GM06990 (cell line): Measurements from ENCODE around the gene SPTLC2.

Experiments
- DNase-seq: peaks from one replicate; pipeline ENCODE4 v3.0.0-alpha.2; 2011; ENCODE audit not compliant: insufficient read length; ENCODE audit errors: extremely low read depth
- H3K27me3 ChIP-seq: replicated peaks from 2 replicates; pipeline ENCODE4 v1.6.0; 2011; ENCODE audit warnings: low read length; ENCODE audit not compliant: control insufficient read depth, insufficient read depth
- H3K36me3 ChIP-seq: 2 replicates; pipeline ENCODE4 v1.5.1; 2011; ENCODE audit warnings: low read length; ENCODE audit not compliant: control insufficient read depth, insufficient read depth
- H3K4me3 ChIP-seq: replicated peaks from 2 replicates; pipeline ENCODE4 v1.5.1; 2011; ENCODE audit warnings: low read depth, mild to moderate bottlenecking, control low read depth, low read length
- CTCF ChIP-seq: IDR thresholded peaks from 2 replicates; pipeline ENCODE4 v1.5.1; 2011; ENCODE audit warnings: low read length, control low read depth, mild to moderate bottlenecking, inconsistent platforms; ENCODE audit not compliant: insufficient read depth, poor library complexity, severe bottlenecking

The SPTLC2 gene

GRCh38 chr14:77491056-77491455, 125.4 kb downstream of the SPTLC2 start:
- no peaks in the 10 kb centered on the region for H3K36me3 ChIP-seq
- no peak overlapping the region for H3K4me3 ChIP-seq
- no peaks in the 10 kb centered on the region for H3K27me3 ChIP-seq
- DNase-seq, result no peak
- TF ChIP-seq CTCF, result no peak

- Histone ChIP-seq H3K4me3 (no peak overlapping the region), H3K27me3 (no peaks in the 10 kb centered on the region), H3K36me3 (no peaks in the 10 kb centered on the region)
- no peak for DNase-seq
- TF ChIP-seq CTCF, result no peak
Measured at GRCh38 chr14:77490347-77490986, 126.0 kb downstream of the SPTLC2 start.

- no peak for TF ChIP-seq CTCF
- Histone ChIP-seq H3K4me3 (no peak overlapping the region), H3K36me3 (no peaks in the 10 kb centered on the region), H3K27me3 (no peaks in the 10 kb centered on the region)
- no peak for DNase-seq
Measured at GRCh38 chr14:77489041-77489440, 127.4 kb downstream of the SPTLC2 start.

- no peak overlapping the region for H3K4me3 ChIP-seq
- H3K36me3 ChIP-seq, result no peaks in the 10 kb centered on the region
- TF ChIP-seq CTCF, result no peak
- H3K27me3 ChIP-seq, result no peaks in the 10 kb centered on the region
- DNase-seq, result no peak
Measured at GRCh38 chr14:77488558-77488957, 127.9 kb downstream of the SPTLC2 start.

GRCh38 chr14:77485901-77486678, 130.3 kb downstream of the SPTLC2 start:
- no peaks in the 10 kb centered on the region for H3K36me3 ChIP-seq
- no peak for TF ChIP-seq CTCF
- DNase-seq, result no peak
- H3K27me3 ChIP-seq, result no peaks in the 10 kb centered on the region
- no peak overlapping the region for H3K4me3 ChIP-seq
